Endometrium (tissue), 2 donors: Measurements from ENCODE around the gene RELA.

ENCODE experiments used
- FAIRE-seq: peaks from 2 replicates; lab custom pipeline; 2012; peaks lifted over from hg19 to GRCh38; lab: Jason Lieb, UNC
- donor health status: control.
- donor health status: control.

Gene RELA

GRCh38 chr11:65633390-65634108 lies 29.2 kb downstream of the RELA start:
- no peak for FAIRE-seq

- no peak for FAIRE-seq
Observed at GRCh38 chr11:65630215-65630614, 32.5 kb downstream of the RELA start.

- FAIRE-seq: no peak
Observed at GRCh38 chr11:65629579-65629978, 33.1 kb downstream of the RELA start.

GRCh38 chr11:65627202-65627601 lies 35.5 kb downstream of the RELA start:
- FAIRE-seq: no peak

GRCh38 chr11:65625628-65626342 lies 36.9 kb downstream of the RELA start:
- FAIRE-seq: no peak

GRCh38 chr11:65624931-65625627 lies 37.6 kb downstream of the RELA start:
- FAIRE-seq: no peak

GRCh38 chr11:65623852-65624616 lies 38.7 kb downstream of the RELA start:
- FAIRE-seq: no peak

GRCh38 chr11:65623177-65623576 lies 39.5 kb downstream of the RELA start:
- FAIRE-seq: no peak

- FAIRE-seq: no peak
Observed at GRCh38 chr11:65622011-65622410, 40.7 kb downstream of the RELA start.

GRCh38 chr11:65621460-65621859 lies 41.3 kb downstream of the RELA start:
- FAIRE-seq: no peak

- no peak for FAIRE-seq
Observed at GRCh38 chr11:65620666-65621065, 42.0 kb downstream of the RELA start.

GRCh38 chr11:65619281-65619928 lies 43.3 kb downstream of the RELA start:
- FAIRE-seq: no peak

GRCh38 chr11:65618763-65619162 lies 44.0 kb downstream of the RELA start:
- FAIRE-seq: no peak

GRCh38 chr11:65617990-65618751 lies 44.5 kb downstream of the RELA start:
- FAIRE-seq: no peak

- no peak for FAIRE-seq
Observed at GRCh38 chr11:65617136-65617850, 45.4 kb downstream of the RELA start.

GRCh38 chr11:65616575-65617001 lies 46.1 kb downstream of the RELA start:
- FAIRE-seq: no peak

- no peak for FAIRE-seq
Observed at GRCh38 chr11:65615950-65616574, 46.7 kb downstream of the RELA start.

GRCh38 chr11:65615229-65615949 lies 47.3 kb downstream of the RELA start, which contains the start of gene PCNX3:
PCNX3 (plus strand) TSS chr11:65615776; CDS start chr11:65616312, 536 bp downstream.
- peak; percentile 99 for FAIRE-seq
